ENCODE results near the gene FOXJ3.

The FOXJ3 gene

DNA sequence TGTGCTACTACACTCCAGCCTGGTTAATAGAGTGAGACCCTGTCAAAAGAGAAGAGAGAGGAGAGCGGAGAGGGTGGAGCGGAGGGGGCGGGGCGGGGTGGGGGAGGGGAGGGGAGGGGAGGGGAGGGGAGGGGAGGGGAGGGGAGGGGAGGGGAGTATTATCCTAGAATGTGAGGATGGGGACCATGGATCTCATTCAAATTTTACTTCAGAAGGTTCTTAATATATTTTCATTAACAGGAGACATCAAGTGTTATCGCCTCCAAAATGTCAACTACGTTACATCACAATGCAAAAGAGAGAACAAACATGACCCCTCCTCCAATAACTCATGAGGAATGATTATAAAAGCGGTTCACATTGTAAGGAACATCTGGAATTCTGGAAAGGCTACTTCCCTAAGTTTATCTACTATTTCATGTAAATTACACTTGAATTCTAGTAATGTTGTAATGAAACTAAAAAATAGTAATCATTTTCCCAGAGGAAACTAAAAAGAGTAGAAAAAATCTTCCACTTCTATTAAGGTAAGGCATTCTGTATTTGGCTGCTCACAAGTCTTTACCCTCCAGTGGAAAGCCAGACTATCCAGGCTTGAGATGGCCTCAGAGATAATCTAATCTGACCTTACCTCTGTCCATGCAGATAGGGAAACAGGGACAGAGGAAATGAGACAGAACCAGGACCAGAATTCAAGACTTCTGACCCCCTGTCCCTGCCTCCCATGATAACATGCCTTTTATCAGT is 151.7 kb downstream of the FOXJ3 start:
- no peak for DNase-seq

- DNase-seq = no peak
Measured at GRCh38 chr1:42181687-42182086, 153.3 kb downstream of the FOXJ3 start.

DNA sequence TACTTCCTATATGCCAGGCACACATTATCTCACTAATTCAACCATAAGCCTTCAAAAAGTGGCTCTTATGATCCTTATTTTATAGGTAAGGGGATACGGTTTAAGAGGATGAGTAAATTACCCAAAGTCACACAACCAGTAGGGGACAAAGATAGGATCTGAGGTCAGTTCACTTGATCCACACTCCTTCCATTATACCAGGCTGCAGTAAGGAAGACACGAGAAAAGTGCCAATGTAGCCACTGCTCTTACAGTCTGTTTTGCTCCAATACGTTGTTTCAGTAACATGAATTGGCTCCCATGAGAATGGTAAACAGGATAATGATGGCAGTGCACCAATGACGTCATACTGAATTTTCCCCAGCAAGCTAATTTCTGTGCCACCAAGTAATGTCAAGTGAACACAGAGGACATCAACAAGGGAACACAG is 155.1 kb downstream of the FOXJ3 start:
- no peak for DNase-seq

- no peak for DNase-seq
Measured at GRCh38 chr1:42179275-42179674, 155.8 kb downstream of the FOXJ3 start.

GRCh38 chr1:42178249-42178648 is 156.8 kb downstream of the FOXJ3 start:
- DNase-seq = no peak

DNA sequence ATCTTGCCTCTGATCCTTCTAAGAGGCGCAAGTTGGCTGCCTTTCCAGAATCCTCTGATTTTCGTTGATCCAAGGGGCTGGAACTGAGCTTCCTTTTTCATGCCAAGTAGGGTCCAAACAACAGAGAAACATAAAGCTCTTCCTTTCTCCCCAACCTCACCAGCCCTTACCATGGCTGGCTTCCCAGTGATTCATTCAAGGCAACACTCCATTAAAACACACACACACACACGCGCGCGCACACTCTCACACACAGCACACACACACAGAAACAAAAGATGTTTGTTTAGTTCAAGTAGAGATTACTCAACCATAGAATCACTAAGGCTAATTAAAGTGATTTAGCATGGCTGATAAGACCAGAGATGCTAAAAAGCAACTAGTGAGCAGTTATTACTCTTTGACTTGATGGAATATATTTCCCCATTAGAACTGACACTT is 157.5 kb downstream of the FOXJ3 start:
- DNase-seq = no peak

DNA sequence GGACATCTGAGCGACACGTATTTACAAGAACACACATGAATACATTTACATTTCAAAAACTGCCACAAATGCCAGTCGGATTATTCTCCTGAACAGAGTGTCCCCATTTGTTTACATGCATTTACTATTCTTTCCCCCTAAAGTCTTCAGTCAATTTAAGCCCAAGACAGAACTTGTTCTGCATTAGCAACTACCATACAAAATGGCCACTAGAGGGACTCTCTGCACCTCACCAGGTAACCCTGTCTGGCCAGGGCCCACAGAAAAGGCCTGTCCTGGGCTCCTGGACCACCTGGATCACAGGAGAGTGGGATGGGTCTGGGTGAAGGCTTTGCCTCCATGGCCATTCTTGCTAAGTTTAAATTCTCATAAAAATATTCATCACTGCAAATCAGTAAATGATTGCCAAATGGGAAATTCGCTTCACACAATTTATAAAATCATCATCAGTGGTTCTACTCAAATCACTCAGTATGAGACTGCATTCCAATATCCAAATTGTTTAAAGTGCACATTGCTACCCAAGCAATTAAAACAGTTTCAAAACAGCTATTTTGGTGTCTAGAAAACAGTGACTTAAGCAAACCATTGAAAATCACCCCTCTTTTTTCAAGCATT is 158.0 kb downstream of the FOXJ3 start:
- peak; percentile 70 for DNase-seq

GRCh38 chr1:42175314-42176054 is 159.6 kb downstream of the FOXJ3 start:
- no peak for DNase-seq

DNA sequence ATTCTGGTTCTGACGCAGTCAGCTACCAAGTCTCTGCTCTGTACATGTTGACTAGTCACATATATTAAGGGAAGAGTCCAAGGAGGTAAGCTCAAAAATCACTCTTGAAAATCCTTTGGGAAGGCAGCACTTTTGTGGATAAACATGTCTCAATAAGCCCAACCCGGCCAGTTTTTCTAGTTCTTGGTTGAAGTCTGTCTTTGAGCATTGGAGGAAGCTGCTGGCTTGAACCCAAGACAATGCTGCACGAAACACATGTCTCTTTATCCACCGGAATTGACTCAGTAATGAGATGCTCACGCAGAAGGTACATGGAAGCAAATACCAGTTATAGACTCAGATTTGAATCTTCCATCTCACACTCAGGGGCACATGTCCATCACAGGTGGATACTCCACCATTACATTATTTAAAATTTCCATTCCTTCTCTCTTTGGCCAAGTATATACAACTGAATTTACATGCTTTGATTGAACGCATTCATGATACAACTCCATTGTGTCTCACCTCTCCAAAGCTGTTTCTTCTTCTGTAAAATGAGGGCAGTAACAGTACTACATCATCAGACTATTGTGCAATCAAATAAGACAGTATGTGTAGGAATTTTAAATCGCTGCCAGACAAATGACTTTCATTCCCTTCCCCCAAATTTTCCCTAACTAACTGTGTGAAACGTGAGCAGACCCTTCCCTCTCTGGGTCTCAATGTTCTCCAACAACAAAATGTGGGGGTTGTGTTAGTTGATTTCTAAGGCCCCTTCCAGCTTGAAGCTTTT is 160.9 kb downstream of the FOXJ3 start:
- no peak for DNase-seq

DNA sequence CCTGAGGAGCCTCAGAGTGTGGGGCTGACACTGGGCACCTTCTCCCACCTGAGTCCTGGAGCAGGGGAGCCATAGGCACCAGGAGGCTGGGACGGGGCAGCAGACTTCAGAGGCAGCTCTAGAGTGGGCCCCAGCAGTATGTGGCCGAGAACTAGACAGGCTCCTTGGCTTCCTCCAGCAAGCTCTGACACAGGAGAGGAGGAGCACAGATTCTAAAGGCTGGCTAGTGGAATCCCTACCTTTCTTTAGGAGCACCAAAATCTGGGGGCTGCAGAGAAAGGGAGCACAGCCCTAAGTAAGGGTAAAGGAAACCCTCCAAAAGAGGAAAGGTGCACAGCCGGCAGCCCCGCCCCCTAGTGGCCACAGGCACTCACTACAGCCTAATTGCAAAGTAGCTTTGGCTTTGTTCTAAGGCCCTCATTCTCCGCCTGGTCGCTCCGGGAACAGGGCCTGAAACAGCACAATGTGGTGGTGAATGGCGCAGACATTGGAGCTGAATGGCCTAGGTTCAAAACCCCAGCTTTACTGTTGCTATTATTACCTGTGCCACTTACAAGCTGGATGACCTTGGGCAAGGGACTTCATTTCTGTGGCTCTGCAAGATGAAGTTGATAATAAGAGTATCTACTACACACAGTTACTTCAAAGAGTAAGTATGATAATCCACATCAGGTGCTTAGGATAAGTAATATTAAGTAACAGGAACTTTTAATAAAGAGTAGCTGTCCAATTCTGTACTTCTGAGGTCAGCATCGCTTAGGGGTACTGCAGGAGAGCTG is 161.7 kb downstream of the FOXJ3 start:
- DNase-seq = peak; percentile 82

- no peak for DNase-seq
Measured at GRCh38 chr1:42172381-42173133, 162.5 kb downstream of the FOXJ3 start.

DNA sequence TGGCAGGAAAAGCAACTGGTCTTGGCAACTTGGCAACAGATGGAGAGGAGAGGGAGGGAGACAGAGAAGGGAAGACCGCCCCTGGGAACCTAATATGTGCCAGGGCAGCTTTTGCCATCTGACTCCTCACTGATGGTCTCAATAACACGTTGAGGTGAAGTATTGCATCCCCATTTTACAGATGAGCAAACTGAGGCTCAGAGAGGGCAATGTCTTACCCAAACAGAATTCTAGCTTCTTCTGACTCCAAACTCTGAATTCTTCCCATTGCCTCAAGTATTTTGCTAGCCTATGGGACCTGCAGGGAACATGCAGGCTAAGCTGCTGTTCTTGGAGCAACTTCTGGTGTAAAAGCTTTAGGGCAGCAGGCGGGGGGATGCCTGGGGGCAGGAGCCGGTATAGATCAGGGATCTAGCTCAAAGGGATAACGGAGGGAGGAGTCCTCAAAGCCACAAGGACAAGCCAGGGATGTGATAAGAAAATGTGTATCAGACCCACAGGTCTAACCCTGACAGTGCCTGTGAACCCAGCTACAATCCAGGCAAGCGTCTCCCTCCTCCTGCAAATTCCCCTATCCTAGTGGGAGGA is 163.3 kb downstream of the FOXJ3 start:
- DNase-seq = no peak

GRCh38 chr1:42170779-42171621 is 164.0 kb downstream of the FOXJ3 start:
- peak; percentile 77 for DNase-seq

- DNase-seq = no peak
Measured at GRCh38 chr1:42168763-42169162, 166.3 kb downstream of the FOXJ3 start.

DNA sequence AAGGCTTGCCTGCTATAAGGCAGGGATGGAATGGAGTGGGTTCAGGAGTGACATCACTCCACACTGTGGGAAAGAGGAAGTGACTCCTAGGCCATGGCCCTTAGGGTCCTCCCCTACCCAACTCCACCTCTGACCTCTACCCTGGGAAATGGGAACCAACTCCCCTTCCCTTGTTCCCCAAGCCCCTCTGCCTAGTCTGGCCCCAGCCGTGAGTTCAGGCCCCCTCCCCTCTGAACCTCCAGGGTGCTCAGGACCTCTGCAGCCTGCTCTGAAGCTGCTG is 166.7 kb downstream of the FOXJ3 start:
- DNase-seq = no peak

- peak; percentile 49 for DNase-seq
Measured at GRCh38 chr1:42167611-42168390, 167.2 kb downstream of the FOXJ3 start.

DNA sequence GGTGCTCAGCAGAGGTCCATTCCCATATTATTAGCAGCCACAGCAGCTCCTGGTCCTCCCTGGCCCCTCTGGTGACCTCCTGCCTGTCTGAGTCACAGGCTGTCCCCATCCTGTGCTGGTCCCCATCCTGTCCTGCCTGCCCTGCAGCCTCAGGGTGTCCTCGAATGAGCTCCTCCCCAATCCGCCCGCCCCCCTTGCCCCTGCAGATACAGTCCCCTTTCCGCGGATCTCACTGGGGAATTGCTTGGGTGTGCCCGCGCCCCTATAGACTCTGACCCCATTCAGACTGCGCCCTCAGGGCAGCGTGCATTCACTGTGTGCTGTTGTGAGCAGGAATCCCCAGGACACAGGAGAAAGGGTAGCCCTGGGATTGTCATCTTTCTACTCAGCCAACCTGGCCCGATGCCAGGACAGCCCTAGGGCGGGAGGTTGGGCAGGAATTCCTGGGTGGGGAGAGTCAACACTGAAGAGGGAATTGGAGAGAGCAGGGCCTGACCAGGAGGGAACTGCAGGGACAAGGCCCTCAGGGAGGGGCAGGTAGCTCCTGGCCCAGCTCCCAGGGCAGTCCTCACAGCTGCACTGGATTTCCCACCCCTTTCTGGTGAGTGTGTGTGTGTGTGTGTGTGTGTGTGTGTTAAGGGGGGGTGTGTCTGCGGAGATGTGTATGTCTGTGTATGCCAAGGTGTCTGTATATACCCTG is 169.4 kb downstream of the FOXJ3 start:
- peak; percentile 58 for DNase-seq

DNA sequence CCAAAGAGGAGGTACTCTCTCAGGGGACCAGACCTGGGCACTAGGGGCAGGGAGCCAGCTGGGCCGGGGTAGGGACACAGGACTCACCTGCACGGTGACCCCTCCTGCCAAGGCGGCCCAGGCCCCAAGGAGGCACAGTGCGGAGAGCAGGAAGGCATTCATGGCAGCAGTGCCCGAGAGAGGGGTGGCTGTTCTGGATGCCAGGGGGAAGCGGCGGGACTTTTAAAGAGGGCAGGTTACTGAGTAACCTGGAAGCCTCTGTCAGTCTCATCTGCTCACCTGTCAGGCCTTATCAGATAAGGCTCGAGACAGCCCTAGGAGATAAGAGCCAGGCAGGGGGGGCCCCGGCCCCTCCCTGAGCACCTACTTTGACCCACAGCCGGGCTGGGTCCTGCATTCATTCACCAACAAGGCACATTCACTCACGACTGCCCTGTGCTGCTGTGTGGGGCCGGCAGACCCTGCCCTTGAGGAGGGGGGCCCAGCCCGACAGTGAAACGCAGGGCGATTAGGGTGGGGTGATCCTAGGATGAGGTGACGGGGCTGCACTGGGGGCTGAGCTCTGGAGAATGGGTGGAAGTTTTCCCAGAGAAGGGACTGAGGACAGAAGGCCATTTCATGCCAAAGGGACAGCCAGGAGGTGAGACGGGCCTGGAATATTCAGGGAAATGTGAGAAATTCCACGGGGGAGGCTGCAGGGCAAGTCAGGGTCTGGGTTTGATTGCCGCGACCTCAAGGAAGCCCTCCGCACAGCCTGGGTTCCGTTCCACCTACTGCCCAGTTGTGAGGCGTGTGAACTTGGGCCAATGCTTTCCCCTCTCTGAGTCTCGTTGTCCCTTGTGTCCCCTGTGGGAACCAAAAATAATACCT is 170.2 kb downstream of the FOXJ3 start, which contains the start of gene GUCA2A:
Gene GUCA2A, minus strand, starts transcription at position 195 of the 870 bp plus-strand sequence. Its CDS starts 33 bp downstream, at position 162.
- DNase-seq = no peak
